HG02870 (cell line): ENCODE results near the gene NXPH3.

Source experiments
- ATAC-seq: cut with Tn5 transposase; IDR thresholded peaks from one replicate; pipeline ENCODE4 v1.9.1; 2021; ENCODE audit warnings: mild to moderate bottlenecking, moderate library complexity; ENCODE audit not compliant: unreplicated experiment

Gene NXPH3

GRCh38 chr17:49574945-49575678 is 559 bp upstream of the NXPH3 start:
- ATAC-seq: no peak

- no peak for ATAC-seq
Measured at GRCh38 chr17:49576088-49576916, 631 bp downstream of the NXPH3 start.

DNA sequence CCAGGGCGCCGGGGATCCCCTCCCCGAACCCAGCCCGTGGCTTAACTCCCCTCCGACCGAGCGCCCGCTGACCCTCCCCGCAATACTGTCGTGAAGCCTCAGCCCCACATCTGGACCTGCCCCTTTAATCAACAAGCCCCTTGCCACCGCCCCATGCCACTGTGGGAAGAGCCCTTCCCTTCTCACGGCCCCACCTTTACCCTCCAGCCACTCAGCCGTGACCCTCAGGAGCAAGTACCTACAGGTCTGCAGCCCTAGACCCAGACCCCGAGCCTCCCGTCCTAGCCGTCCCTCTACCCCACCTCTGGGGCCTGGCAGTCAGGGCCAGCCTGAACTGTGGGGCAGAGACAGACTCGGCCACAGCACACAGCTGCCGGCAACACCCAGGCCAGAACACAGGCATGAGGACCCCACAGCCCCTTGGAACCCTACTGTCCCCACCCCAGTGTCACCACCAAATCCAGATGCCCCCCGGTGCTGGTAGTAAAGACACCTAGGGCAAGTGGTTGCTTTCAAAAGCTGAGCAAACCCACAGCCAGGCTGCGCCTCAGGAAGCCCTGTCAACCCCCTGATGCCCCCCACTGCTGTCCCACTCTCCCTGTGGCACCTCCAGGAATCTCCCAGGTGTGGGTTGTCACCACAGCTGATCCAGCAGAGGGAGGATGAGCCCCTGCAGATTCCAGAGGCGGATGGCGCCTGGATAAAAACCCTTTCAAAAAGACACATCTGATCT is 1.4 kb downstream of the NXPH3 start:
- ATAC-seq: no peak

DNA sequence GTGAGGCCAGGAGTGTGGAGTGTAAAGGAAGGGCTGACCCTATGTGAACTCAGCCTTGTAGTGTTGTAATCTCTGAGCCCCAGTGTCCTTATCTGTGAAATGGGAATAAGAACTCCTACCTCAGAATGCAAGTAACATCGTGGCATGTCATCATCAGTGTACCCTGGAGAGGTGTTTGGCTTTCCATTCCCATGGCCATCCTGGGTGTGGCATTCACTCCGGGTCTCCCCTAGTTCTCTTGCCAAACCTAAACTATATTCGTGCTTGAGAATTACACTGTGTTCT is 1.9 kb downstream of the NXPH3 start:
- no peak for ATAC-seq

DNA sequence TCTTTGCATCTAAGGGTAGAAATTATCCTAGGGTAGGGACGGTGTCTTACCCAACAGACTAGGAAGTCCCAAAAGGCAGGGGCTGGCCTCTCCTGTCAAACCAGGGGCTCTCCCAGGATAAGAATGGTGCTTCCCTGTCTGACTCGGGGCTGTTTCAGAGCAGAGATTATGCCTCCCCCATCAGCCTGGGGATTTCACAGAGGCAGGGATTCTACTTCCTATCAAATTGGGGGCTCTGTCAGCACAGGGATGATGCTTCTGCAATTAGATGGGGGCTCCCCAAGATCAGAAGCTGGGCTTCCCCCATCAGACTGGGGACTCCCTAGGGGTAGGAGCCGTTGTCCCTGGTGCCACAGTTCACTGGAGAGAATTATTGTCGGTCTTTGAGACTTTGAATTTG is 2.3 kb downstream of the NXPH3 start:
- ATAC-seq: no peak

DNA sequence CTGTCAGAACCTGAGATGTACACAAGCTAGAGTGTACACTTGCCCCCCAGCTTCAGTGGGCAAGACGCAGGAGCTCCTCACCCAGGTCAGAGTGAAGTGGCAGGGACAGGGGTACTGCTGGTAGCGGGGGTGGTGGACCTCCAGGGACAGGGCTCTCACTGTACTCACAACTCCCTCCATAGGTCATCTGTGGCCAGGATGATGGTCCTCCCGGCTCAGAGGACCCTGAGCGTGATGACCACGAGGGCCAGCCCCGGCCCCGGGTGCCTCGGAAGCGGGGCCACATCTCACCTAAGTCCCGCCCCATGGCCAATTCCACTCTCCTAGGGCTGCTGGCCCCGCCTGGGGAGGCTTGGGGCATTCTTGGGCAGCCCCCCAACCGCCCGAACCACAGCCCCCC is 2.7 kb downstream of the NXPH3 start:
- ATAC-seq: no peak

DNA sequence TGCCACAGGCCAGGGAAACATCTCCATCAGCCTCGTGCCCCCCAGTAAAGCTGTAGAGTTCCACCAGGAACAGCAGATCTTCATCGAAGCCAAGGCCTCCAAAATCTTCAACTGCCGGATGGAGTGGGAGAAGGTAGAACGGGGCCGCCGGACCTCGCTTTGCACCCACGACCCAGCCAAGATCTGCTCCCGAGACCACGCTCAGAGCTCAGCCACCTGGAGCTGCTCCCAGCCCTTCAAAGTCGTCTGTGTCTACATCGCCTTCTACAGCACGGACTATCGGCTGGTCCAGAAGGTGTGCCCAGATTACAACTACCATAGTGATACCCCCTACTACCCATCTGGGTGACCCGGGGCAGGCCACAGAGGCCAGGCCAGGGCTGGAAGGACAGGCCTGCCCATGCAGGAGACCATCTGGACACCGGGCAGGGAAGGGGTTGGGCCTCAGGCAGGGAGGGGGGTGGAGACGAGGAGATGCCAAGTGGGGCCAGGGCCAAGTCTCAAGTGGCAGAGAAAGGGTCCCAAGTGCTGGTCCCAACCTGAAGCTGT is 3.4 kb downstream of the NXPH3 start:
- no peak for ATAC-seq

DNA sequence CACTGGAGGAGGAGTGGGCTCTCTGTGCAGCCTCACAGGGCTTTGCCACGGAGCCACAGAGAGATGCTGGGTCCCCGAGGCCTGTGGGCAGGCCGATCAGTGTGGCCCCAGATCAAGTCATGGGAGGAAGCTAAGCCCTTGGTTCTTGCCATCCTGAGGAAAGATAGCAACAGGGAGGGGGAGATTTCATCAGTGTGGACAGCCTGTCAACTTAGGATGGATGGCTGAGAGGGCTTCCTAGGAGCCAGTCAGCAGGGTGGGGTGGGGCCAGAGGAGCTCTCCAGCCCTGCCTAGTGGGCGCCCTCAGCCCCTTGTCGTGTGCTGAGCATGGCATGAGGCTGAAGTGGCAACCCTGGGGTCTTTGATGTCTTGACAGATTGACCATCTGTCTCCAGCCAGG is 3.9 kb downstream of the NXPH3 start:
- no peak for ATAC-seq

DNA sequence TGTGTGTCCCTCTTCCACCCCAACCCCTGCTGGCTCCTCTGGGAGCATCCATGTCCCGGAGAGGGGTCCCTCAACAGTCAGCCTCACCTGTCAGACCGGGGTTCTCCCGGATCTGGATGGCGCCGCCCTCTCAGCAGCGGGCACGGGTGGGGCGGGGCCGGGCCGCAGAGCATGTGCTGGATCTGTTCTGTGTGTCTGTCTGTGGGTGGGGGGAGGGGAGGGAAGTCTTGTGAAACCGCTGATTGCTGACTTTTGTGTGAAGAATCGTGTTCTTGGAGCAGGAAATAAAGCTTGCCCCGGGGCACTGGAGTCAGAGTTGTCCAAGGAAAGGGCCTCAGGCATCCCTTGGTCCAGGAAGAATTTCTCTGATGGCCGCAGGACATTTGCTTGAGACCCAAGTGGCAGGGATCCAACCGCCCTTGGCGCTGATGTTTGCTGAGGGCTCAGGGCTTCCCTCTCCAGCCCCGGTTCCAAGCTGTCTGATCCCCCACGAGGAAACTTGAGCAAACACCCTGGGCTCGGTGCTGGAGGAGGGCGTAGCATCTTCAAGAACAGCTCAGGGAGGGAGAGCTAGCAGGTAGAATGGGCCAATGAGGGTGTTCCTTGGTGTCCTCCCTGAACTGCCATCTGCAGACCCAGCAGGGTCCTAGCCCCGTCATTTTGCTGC is 4.5 kb downstream of the NXPH3 start:
- no peak for ATAC-seq

- ATAC-seq: no peak
Measured at GRCh38 chr17:49580981-49581647, 5.4 kb downstream of the NXPH3 start.

GRCh38 chr17:49581648-49581998 is 6.0 kb downstream of the NXPH3 start:
- no peak for ATAC-seq

- no peak for ATAC-seq
Measured at GRCh38 chr17:49582055-49582722, 6.5 kb downstream of the NXPH3 start.

- ATAC-seq: no peak
Measured at GRCh38 chr17:49582789-49583188, 7.1 kb downstream of the NXPH3 start.

GRCh38 chr17:49583226-49583625 is 7.6 kb downstream of the NXPH3 start:
- ATAC-seq: no peak

DNA sequence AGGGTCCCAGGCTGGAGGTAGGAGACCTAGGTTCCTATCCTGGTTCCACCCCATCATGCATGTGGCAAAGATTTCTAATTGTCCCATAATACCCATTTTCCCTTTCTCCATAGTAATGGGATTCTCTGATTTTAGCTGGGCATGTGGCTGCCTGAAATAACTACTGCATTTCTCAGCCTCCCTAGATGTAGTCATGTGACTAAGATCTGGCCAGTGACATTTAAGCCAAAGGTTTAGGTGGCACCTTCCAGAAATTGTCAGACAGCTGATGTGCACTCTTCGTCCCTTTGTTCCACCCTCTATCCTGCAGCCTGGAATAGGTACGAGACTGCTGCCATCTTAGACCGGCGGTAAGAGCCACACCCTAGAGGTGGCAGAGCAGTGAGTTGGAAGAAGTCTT is 8.2 kb downstream of the NXPH3 start:
- no peak for ATAC-seq

GRCh38 chr17:49585422-49586027 is 9.9 kb downstream of the NXPH3 start:
- no peak for ATAC-seq

GRCh38 chr17:49587366-49588073 is 11.8 kb downstream of the NXPH3 start:
- ATAC-seq: no peak

- ATAC-seq: no peak
Measured at GRCh38 chr17:49588312-49588711, 12.6 kb downstream of the NXPH3 start.
